K562 (cell line): ENCODE results near the gene CD207. TPM values are rescaled to one million over a fixed set of nuclear protein-coding genes. Genes with fewer than 3 reads are reported as not detected.

Experiments used
- ATAC-seq: fragments of 200-7000 bp; cut with Tn5 transposase; 3 replicates; pipeline ENCODE4 v1.9.1; 2020; ENCODE audit warnings: moderate library complexity
- BruUV-seq: library from RNA; stranded (reverse); fragments of 400-500 nt; replicated peaks from 2 replicates; lab custom pipeline; 2021; lab: Mats Ljungman, UMichigan
- CTCF ChIA-PET: fragments of 300-600 bp; formaldehyde crosslinking; extraction: SDS; loops from one replicate; lab custom pipeline; 2021; ENCODE audit warnings: low intra/inter-chr PET ratio; lab: Yijun Ruan, JAX
- POLR2A ChIA-PET: fragments of 300-600, 350-650 bp; sonication (Branson Sonifier 250); formaldehyde crosslinking; extraction: SDS; loops from one replicate; lab custom pipeline; 2021; ENCODE audit warnings: antibody characterized with exemption, inconsistent platforms; lab: Yijun Ruan, JAX
- DNase-seq, 4 experiments: peaks; one replicate each; pipeline versions ENCODE4 v3.0.0 to v3.0.0-alpha.2; 2011 to 2018; ENCODE audit warnings: low spot score in 3 of 4, mixed read lengths in 3 of 4; ENCODE audit errors: extremely low read depth in 1 of 4
- FAIRE-seq: peaks from 2 replicates; lab custom pipeline; 2011; peaks lifted over from hg19 to GRCh38; lab: Jason Lieb, UNC
- H2AFZ ChIP-seq: 2 replicates; pipeline ENCODE4 v1.6.0; 2011; ENCODE audit warnings: low read depth, low read length, control low read depth, inconsistent platforms
- H3K27ac ChIP-seq: fragments of 200-600 bp; 3 replicates; pipeline ENCODE4 v1.8.0; 2011; ENCODE audit warnings: low read depth, mild to moderate bottlenecking, control low read depth, inconsistent platforms, low read length, moderate library complexity, mixed read lengths; ENCODE audit errors: extremely low read depth
- H3K27me3 ChIP-seq, 2 experiments: fragments of 300-600 bp in 1 of 2; 2 replicates in 1 of 2; 3 replicates in 1 of 2; pipeline versions ENCODE4 v1.6.0 to v1.8.0; 2011; ENCODE audit warnings: inconsistent platforms in 2 of 2, low read length in 2 of 2, mild to moderate bottlenecking in 1 of 2, mixed read lengths in 1 of 2, moderate library complexity in 1 of 2; ENCODE audit not compliant: control insufficient read depth in 2 of 2, insufficient read depth in 2 of 2
- H3K36me3 ChIP-seq: fragments of 300-600 bp; 3 replicates; pipeline ENCODE4 v1.8.0; 2011; ENCODE audit warnings: mild to moderate bottlenecking, low read length, inconsistent platforms; ENCODE audit not compliant: control insufficient read depth, insufficient read depth
- H3K4me1 ChIP-seq, 2 experiments: fragments of 200-600 bp in 1 of 2; replicated peaks in 1 of 2; 2 replicates in 1 of 2; 3 replicates in 1 of 2; pipeline versions ENCODE4 v1.5.1 to v1.8.0; 2011; ENCODE audit warnings: inconsistent platforms in 2 of 2, low read length in 2 of 2, mild to moderate bottlenecking in 1 of 2, mixed read lengths in 1 of 2, moderate library complexity in 1 of 2; ENCODE audit not compliant: control insufficient read depth in 2 of 2, insufficient read depth in 2 of 2
- H3K4me2 ChIP-seq: 2 replicates; pipeline ENCODE4 v1.6.1; 2011; ENCODE audit warnings: low read length, control low read depth, inconsistent platforms, mixed read lengths; ENCODE audit not compliant: insufficient read depth
- H3K4me3 ChIP-seq: fragments of 200-600 bp; sonication (generic), shearing (Covaris generic); 2 replicates; pipeline ENCODE4 v1.5.1; 2016; ENCODE audit warnings: control low read depth, inconsistent platforms
- H3K79me2 ChIP-seq: fragments of 200-600 bp; 3 replicates; pipeline ENCODE4 v1.8.0; 2011; ENCODE audit warnings: low read length, inconsistent platforms; ENCODE audit not compliant: control insufficient read depth, insufficient read depth
- H3K9ac ChIP-seq, 2 experiments: 2 replicates each; pipeline versions ENCODE4 v1.6.0 to v1.6.1; 2011; ENCODE audit warnings: low read depth in 2 of 2, low read length in 2 of 2, control low read depth in 1 of 2, inconsistent platforms in 1 of 2, mild to moderate bottlenecking in 1 of 2, mixed read lengths in 1 of 2; ENCODE audit not compliant: insufficient read depth in 1 of 2
- H3K9me1 ChIP-seq: one replicate; pipeline ENCODE4 v1.6.0; 2011; ENCODE audit warnings: inconsistent platforms, mild to moderate bottlenecking, low read length, moderate library complexity; ENCODE audit not compliant: control insufficient read depth, insufficient read depth
- H3K9me3 ChIP-seq: replicated peaks from 2 replicates; pipeline ENCODE4 v1.5.1; 2011; ENCODE audit warnings: low read depth, low read length, inconsistent platforms; ENCODE audit not compliant: control insufficient read depth, insufficient read depth
- H4K20me1 ChIP-seq: replicated peaks from 2 replicates; pipeline ENCODE4 v1.6.1; 2011; ENCODE audit warnings: low read length, inconsistent platforms, mixed read lengths; ENCODE audit not compliant: control insufficient read depth, insufficient read depth
- BDP1 ChIP-seq: IDR thresholded peaks from 3 replicates; pipeline ENCODE4 v1.6.1; 2011; ENCODE audit not compliant: insufficient read length, insufficient read depth
- CBX1 ChIP-seq: sonication (generic); IDR thresholded peaks from 2 replicates; pipeline ENCODE4 v1.6.1; 2016; ENCODE audit warnings: antibody characterized with exemption, low read depth, mild to moderate bottlenecking
- CHD1 ChIP-seq: fragments of 200-600 bp; sonication (generic); IDR thresholded peaks from one replicate; pipeline ENCODE4 v1.6.1; 2012; ENCODE audit warnings: mild to moderate bottlenecking, moderate library complexity, low read length, inconsistent platforms
- DACH1 ChIP-seq: fragments of 450-650 bp; IDR thresholded peaks from 2 replicates; pipeline ENCODE4 v1.6.1; 2018; ENCODE audit not compliant: partially characterized antibody
- EP400 ChIP-seq: fragments of 450-650 bp; IDR thresholded peaks from 2 replicates; pipeline ENCODE4 v1.6.1; 2017; ENCODE audit warnings: antibody characterized with exemption, mild to moderate bottlenecking, moderate library complexity
- HDAC8 ChIP-seq: fragments of 450-650 bp; IDR thresholded peaks from 2 replicates; pipeline ENCODE4 v1.6.1; 2016; ENCODE audit warnings: mild to moderate bottlenecking, missing genetic modification characterization, moderate library complexity, missing compliant biosample characterization
- HMG20A ChIP-seq: fragments of 450-650 bp; formaldehyde crosslinking; conservative IDR thresholded peaks from 2 replicates; pipeline ENCODE4 v1.4.0; 2020; ENCODE audit warnings: mild to moderate bottlenecking, mixed read lengths
- JUNB ChIP-seq: fragments of 450-650 bp; formaldehyde crosslinking; conservative IDR thresholded peaks from 2 replicates; pipeline ENCODE4 v1.4.0; 2020; ENCODE audit warnings: mild to moderate bottlenecking
- MAZ ChIP-seq, 2 experiments: fragments of 450-650 bp in 1 of 2; sonication (generic) in 1 of 2; formaldehyde crosslinking; IDR thresholded peaks in 1 of 2; conservative IDR thresholded peaks in 1 of 2; 2 replicates each; pipeline versions ENCODE4 v1.4.0 to v1.5.0; 2020; ENCODE audit warnings: mild to moderate bottlenecking in 1 of 2, missing genetic modification reagents in 1 of 2
- PHB2 ChIP-seq: fragments of 450-650 bp; IDR thresholded peaks from 2 replicates; pipeline ENCODE4 v1.6.1; 2017; ENCODE audit warnings: low read depth
- SMC3 ChIP-seq: conservative IDR thresholded peaks from 2 replicates; pipeline ENCODE4 v1.6.1; 2011; ENCODE audit warnings: low read depth, low read length, improper control_type of control experiment; ENCODE audit not compliant: insufficient read depth
- ZKSCAN3 ChIP-seq: fragments of 250-450 bp; sonication (Bioruptor Pico); IDR thresholded peaks from 2 replicates; pipeline ENCODE4 v1.4.0; 2020
- ZNF41 ChIP-seq: fragments of 250-450 bp; sonication (Bioruptor Pico); conservative IDR thresholded peaks from 2 replicates; pipeline ENCODE4 v1.4.0; 2020; ENCODE audit warnings: mild to moderate bottlenecking
- WGBS: fragments of 100-300 bp; shearing (Covaris generic); methylation state at CpG from one replicate; pipeline ENCODE4 v1.1.6; 2016; ENCODE audit warnings: low coverage, mixed read lengths; ENCODE audit not compliant: insufficient coverage; ENCODE audit errors: missing lambda C conversion rate; 5-methylcytosine and 5-hydroxymethylcytosine counted together
- in situ Hi-C: fragments of 300-500 bp; cut with MboI; formaldehyde crosslinking; loops from 4 replicates; pipeline ENCODE4 v1.15.0; 2018; ENCODE audit warnings: inconsistent platforms, mixed read lengths
- intact Hi-C: fragments of 100-400 bp; cut with micrococcal nuclease; formaldehyde crosslinking; loops from 2 replicates; pipeline ENCODE4 v1.14.2; 2022
- polyA plus RNA-seq, 8 experiments: library from polyadenylated mRNA; depleted of rRNA in 4 of 8; stranded (reverse) in 5 of 8; unstranded in 3 of 8; fragments of >200 nt; fragmentation: Nextera tagmentation in 2 of 8; fragmentation: Illumina TruSeq in 1 of 8; extraction: Ambion mirVana in 2 of 8; extraction: Trizol in 1 of 8; gene quantifications; 2 replicates each; pipeline versions ENCODE4 v1.2.1 to v1.2.3, GENCODE V29; 2011 to 2014; ENCODE audit warnings: inconsistent platforms in 1 of 8, missing spikeins in 1 of 8
- total RNA-seq, 7 experiments: library from RNA; depleted of rRNA in 6 of 7; stranded (reverse); fragments of >200 nt in 6 of 7; fragmentation: Illumina TruSeq in 2 of 7; extraction: Trizol in 2 of 7; gene quantifications; 2 replicates each; pipeline versions ENCODE4 v1.2.1 to v1.2.3, GENCODE V29; 2011 to 2021; ENCODE audit warnings: low replicate concordance in 1 of 7
- TF ChIP-seq, protein P1 (sequence below): fragments of 250-450 bp; sonication (Bioruptor Pico); IDR thresholded peaks from 2 replicates; pipeline ENCODE4 v1.5.0; 2020; ENCODE audit warnings: mild to moderate bottlenecking, borderline replicate concordance
- TF ChIP-seq, protein P2 (sequence below): fragments of 250-450 bp; sonication (Bioruptor Pico); IDR thresholded peaks from 2 replicates; pipeline ENCODE4 v1.8.0; 2021; ENCODE audit warnings: mild to moderate bottlenecking, moderate library complexity
- TF ChIP-seq, protein P3 (sequence below): sonication (generic); formaldehyde crosslinking; IDR thresholded peaks from 2 replicates; pipeline ENCODE4 v1.8.1; 2023; ENCODE audit warnings: mild to moderate bottlenecking, missing genetic modification reagents

CD207 gene
- total and polyA plus RNA-seq, 9 of the 15 experiments (the other 6 are each of a cell fraction or from before 2014, with no cell fraction given) = not detected

DNA sequence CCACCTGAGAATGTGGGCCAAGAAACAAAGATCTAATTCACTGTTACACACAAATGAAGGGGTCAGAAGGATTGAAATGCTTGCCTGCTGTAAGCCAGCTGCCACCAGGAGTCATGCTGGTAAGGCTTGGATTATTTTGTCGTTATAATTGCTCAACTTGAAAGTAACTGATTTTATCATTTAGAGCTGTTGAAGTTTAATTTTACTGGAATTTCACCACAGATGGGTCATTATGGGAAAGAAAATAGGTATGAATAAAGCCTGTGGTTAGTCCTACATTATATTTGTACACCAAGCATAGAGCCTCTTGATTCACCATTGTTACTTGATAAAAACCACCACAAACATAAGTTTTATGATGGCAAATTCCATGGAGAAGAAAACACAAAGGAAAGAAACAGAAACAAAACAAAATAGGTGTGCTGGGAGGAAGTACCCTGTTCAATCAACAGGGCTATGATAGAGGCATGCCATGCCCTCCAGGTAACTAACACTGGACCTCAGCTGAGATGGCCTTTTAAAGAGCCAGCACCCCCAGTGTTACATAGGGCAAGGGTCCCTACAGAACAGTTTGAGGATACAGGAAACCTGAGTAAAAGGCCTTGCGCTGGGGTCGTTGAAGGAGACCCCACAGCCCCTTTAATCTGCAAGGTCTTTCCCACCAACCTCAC lies 18.2 kb downstream of the CD207 start:
- Histone ChIP-seq H3K9ac (no peak overlapping the region), H3K9me3 (no peaks in the 10 kb centered on the region), H3K79me2 (no peaks in the 10 kb centered on the region), H3K27me3 (peaks cover 39 to 61% of the 10 kb centered on the region in 2 experiments), H3K9me1 (no peaks in the 10 kb centered on the region), H3K4me1 (no peaks in the 10 kb centered on the region), H3K27ac (no peak overlapping the region), H4K20me1 (no peaks in the 10 kb centered on the region), H2AFZ (no peak overlapping the region), H3K36me3 (no peaks in the 10 kb centered on the region), H3K4me3 (no peak overlapping the region), H3K4me2 (no peak overlapping the region)
- CTCF ChIA-PET = no interaction called here
- POLR2A ChIA-PET = interaction anchor here (0.7 to 1.5 kb wide), 2 partner anchors 9 to 38 kb away, joined by 3 to 4 read pairs; no protein-coding TSS in a partner anchor
- in situ Hi-C loops = no loop called here
- no TSS peak for BruUV-seq
- FAIRE-seq (no peak), ATAC-seq (no peak), DNase-seq (no peak)
- intact Hi-C loops = no loop called here
- WGBS = 0% methylated on average over 3 of the region's 3 CpGs
- TF ChIP-seq, protein P1, sequence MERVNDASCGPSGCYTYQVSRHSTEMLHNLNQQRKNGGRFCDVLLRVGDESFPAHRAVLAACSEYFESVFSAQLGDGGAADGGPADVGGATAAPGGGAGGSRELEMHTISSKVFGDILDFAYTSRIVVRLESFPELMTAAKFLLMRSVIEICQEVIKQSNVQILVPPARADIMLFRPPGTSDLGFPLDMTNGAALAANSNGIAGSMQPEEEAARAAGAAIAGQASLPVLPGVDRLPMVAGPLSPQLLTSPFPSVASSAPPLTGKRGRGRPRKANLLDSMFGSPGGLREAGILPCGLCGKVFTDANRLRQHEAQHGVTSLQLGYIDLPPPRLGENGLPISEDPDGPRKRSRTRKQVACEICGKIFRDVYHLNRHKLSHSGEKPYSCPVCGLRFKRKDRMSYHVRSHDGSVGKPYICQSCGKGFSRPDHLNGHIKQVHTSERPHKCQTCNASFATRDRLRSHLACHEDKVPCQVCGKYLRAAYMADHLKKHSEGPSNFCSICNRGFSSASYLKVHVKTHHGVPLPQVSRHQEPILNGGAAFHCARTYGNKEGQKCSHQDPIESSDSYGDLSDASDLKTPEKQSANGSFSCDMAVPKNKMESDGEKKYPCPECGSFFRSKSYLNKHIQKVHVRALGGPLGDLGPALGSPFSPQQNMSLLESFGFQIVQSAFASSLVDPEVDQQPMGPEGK (CRISPR knock-in tag) = no peak
- TF ChIP-seq BDP1 (no peak), MAZ (CRISPR knock-in tag; conservative IDR thresholded peaks at IDR 0.05 in 1 of 2, IDR thresholded peaks at IDR 0.05 in 1 of 2) (no peak), SMC3 (no peak), ZNF41 (CRISPR knock-in tag) (no peak), JUNB (CRISPR knock-in tag) (no peak), HMG20A (no peak), HDAC8 (no peak), PHB2 (no peak), EP400 (no peak), DACH1 (no peak), CHD1 (no peak), CBX1 (no peak), ZKSCAN3 (no peak)
- TF ChIP-seq, protein P2, sequence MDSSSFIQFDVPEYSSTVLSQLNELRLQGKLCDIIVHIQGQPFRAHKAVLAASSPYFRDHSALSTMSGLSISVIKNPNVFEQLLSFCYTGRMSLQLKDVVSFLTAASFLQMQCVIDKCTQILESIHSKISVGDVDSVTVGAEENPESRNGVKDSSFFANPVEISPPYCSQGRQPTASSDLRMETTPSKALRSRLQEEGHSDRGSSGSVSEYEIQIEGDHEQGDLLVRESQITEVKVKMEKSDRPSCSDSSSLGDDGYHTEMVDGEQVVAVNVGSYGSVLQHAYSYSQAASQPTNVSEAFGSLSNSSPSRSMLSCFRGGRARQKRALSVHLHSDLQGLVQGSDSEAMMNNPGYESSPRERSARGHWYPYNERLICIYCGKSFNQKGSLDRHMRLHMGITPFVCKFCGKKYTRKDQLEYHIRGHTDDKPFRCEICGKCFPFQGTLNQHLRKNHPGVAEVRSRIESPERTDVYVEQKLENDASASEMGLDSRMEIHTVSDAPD (CRISPR knock-in tag) = no peak
- TF ChIP-seq, protein P3, sequence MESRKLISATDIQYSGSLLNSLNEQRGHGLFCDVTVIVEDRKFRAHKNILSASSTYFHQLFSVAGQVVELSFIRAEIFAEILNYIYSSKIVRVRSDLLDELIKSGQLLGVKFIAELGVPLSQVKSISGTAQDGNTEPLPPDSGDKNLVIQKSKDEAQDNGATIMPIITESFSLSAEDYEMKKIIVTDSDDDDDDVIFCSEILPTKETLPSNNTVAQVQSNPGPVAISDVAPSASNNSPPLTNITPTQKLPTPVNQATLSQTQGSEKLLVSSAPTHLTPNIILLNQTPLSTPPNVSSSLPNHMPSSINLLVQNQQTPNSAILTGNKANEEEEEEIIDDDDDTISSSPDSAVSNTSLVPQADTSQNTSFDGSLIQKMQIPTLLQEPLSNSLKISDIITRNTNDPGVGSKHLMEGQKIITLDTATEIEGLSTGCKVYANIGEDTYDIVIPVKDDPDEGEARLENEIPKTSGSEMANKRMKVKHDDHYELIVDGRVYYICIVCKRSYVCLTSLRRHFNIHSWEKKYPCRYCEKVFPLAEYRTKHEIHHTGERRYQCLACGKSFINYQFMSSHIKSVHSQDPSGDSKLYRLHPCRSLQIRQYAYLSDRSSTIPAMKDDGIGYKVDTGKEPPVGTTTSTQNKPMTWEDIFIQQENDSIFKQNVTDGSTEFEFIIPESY (CRISPR knock-in tag) = no peak
